Stimulated activated naive CD4-positive, alpha-beta T cell treated with Interleukin-2 at 50 U/mL for 16 hours (primary cell): ENCODE data around the gene KRTAP13-2.

Experiments used
- DNase-seq: peaks from one replicate; lab custom pipeline; 2025; lab: John Stamatoyannopoulos, UW

Gene KRTAP13-2

DNA sequence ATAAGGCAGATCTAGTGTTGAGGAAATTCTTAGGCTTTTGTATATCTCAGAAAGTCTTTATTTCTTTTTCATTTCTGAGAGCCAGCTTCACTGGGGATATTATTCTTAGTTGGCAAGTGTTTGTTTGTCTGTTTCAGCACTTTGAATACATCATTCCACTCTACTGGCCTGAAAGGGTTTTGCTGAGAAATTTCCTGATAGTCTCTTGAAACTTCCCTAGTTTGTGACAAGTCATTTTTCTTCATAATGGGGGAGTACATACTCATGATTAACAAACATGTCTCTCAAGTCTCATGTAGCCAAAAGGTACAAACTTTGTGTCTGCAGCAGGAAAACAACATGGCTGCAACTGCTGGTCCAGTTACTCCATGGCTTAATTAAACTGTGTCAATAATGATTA lies 45.7 kb downstream of the KRTAP13-2 start:
- no peak for DNase-seq
